Endothelial cell of umbilical vein (primary cell): Measurements from ENCODE around the gene PSMD5. TPM values are rescaled to one million over a fixed set of nuclear protein-coding genes. Genes with fewer than 3 reads are reported as not detected.

Experiments
- BruUV-seq: library from RNA; stranded (reverse); fragments of 400-500 nt; replicated peaks from 2 replicates; lab custom pipeline; 2021; lab: Mats Ljungman, UMichigan
- CTCF ChIA-PET: fragments of 300-600, 350-600 bp; sonication (Branson Sonifier 250); formaldehyde crosslinking; loops from one replicate; lab custom pipeline; 2021; ENCODE audit warnings: antibody characterized with exemption, inconsistent platforms; lab: Charles Lee
- POLR2A ChIA-PET: fragments of 300-600, 350-600 bp; sonication (Branson Sonifier 250); formaldehyde crosslinking; loops from one replicate; lab custom pipeline; 2021; ENCODE audit warnings: antibody characterized with exemption, inconsistent platforms; lab: Charles Lee
- DNase-seq: peaks from one replicate; pipeline ENCODE4 v3.0.0-alpha.2; 2011; ENCODE audit warnings: low read depth, low spot score
- FAIRE-seq: peaks from 2 replicates; lab custom pipeline; 2011; peaks lifted over from hg19 to GRCh38; lab: Jason Lieb, UNC
- H2AFZ ChIP-seq: 2 replicates; pipeline ENCODE4 v1.6.0; 2012; ENCODE audit warnings: low read depth, low read length, control low read depth, inconsistent platforms
- H3K27ac ChIP-seq: 2 replicates; pipeline ENCODE4 v1.5.1; 2011; ENCODE audit warnings: low read depth, mild to moderate bottlenecking, control low read depth, low read length, moderate library complexity; ENCODE audit not compliant: insufficient read depth
- H3K27me3 ChIP-seq, 2 experiments: 2 replicates each; pipeline versions ENCODE4 v1.6.0 to v1.6.1; 2011; ENCODE audit warnings: low read length in 2 of 2, mixed read lengths in 1 of 2; ENCODE audit not compliant: control insufficient read depth in 2 of 2, insufficient read depth in 2 of 2
- H3K36me3 ChIP-seq, 2 experiments: 2 replicates in 1 of 2; 3 replicates in 1 of 2; pipeline ENCODE4 v1.5.1; 2011; ENCODE audit warnings: low read length in 2 of 2, mild to moderate bottlenecking in 1 of 2, moderate library complexity in 1 of 2; ENCODE audit not compliant: control insufficient read depth in 2 of 2, insufficient read depth in 2 of 2; ENCODE audit errors: extremely low read depth in 1 of 2
- H3K4me1 ChIP-seq: 3 replicates; pipeline ENCODE4 v1.5.1; 2011; ENCODE audit warnings: mild to moderate bottlenecking, low read length; ENCODE audit not compliant: control insufficient read depth, insufficient read depth; ENCODE audit errors: extremely low read depth
- H3K4me2 ChIP-seq: 2 replicates; pipeline ENCODE4 v1.6.1; 2011; ENCODE audit warnings: low read length, control low read depth, mixed read lengths; ENCODE audit not compliant: insufficient read depth
- H3K4me3 ChIP-seq, 3 experiments: fragments of 200-600 bp in 1 of 3; sonication (generic), shearing (Covaris generic) in 1 of 3; replicated peaks in 1 of 3; 2 replicates each; pipeline ENCODE4 v1.5.1; 2011 to 2016; ENCODE audit warnings: control low read depth in 3 of 3, low read length in 3 of 3, mild to moderate bottlenecking in 2 of 3, inconsistent platforms in 1 of 3, low read depth in 1 of 3, moderate library complexity in 1 of 3; ENCODE audit not compliant: insufficient read depth in 1 of 3
- H3K79me2 ChIP-seq: 2 replicates; pipeline ENCODE4 v1.6.0; 2012; ENCODE audit warnings: low read length, inconsistent platforms; ENCODE audit not compliant: control insufficient read depth, insufficient read depth
- H3K9ac ChIP-seq: replicated peaks from 2 replicates; pipeline ENCODE3; 2011; ENCODE audit warnings: low read length, control low read depth; ENCODE audit not compliant: insufficient read depth; ENCODE audit errors: extremely low read depth
- H3K9me1 ChIP-seq: replicated peaks from 3 replicates; pipeline ENCODE4 v1.6.0; 2011; ENCODE audit warnings: mild to moderate bottlenecking, low read length; ENCODE audit not compliant: control insufficient read depth, insufficient read depth; ENCODE audit errors: extremely low read depth
- H3K9me3 ChIP-seq: replicated peaks from 2 replicates; pipeline ENCODE4 v1.5.1; 2012; ENCODE audit warnings: low read length, inconsistent platforms; ENCODE audit not compliant: control insufficient read depth, insufficient read depth
- H4K20me1 ChIP-seq: replicated peaks from 2 replicates; pipeline ENCODE3; 2011; ENCODE audit warnings: mild to moderate bottlenecking, low read length; ENCODE audit not compliant: control insufficient read depth, insufficient read depth; ENCODE audit errors: extremely low read depth
- EZH2 ChIP-seq: IDR thresholded peaks from 2 replicates; pipeline ENCODE4 v1.6.1; 2012; ENCODE audit warnings: borderline replicate concordance, low read depth, mild to moderate bottlenecking, moderate library complexity, low read length, inconsistent platforms; ENCODE audit not compliant: severe bottlenecking
- FOS ChIP-seq: IDR thresholded peaks from 2 replicates; pipeline ENCODE4 v1.6.1; 2011; ENCODE audit warnings: mild to moderate bottlenecking, low read length, moderate library complexity, borderline replicate concordance; ENCODE audit not compliant: insufficient read depth
- JUN ChIP-seq: IDR thresholded peaks from 2 replicates; pipeline ENCODE4 v1.6.1; 2011; ENCODE audit warnings: borderline replicate concordance, low read depth; ENCODE audit not compliant: insufficient read length, insufficient read depth
- POLR2A ChIP-seq: IDR thresholded peaks from 2 replicates; pipeline ENCODE4 v1.6.1; 2012; ENCODE audit warnings: low read depth, mild to moderate bottlenecking, control low read depth, low read length
- POLR2AphosphoS5 ChIP-seq: IDR thresholded peaks from 2 replicates; pipeline ENCODE4 v1.6.1; 2012; ENCODE audit warnings: low read depth, mild to moderate bottlenecking, control low read depth, low read length, moderate library complexity; ENCODE audit not compliant: insufficient read depth
- dilution Hi-C: fragments of 300-500 bp; cut with MboI; formaldehyde crosslinking; loops from one replicate; pipeline ENCODE4 v1.15.0; 2019; ENCODE audit warnings: low sequenced_read_pairs; ENCODE audit not compliant: extremely low pct_ligation_motif_present
- intact Hi-C: fragments of 100-400 bp; cut with micrococcal nuclease; formaldehyde crosslinking; loops from one replicate; pipeline ENCODE4 v1.10.0; 2022
- polyA plus RNA-seq, 4 experiments: library from polyadenylated mRNA; depleted of rRNA in 3 of 4; stranded (reverse) in 3 of 4; unstranded in 1 of 4; fragments of >200 nt; gene quantifications; 2 replicates each; pipeline versions ENCODE4 v1.2.1 to v1.2.3, GENCODE V29; 2011 to 2012; ENCODE audit warnings: missing spikeins in 1 of 4
- total RNA-seq: library from RNA; stranded (reverse); gene quantifications from 2 replicates; pipeline ENCODE4 v1.2.3, GENCODE V29; 2021
- TF ChIP-seq, protein P1 (sequence below): IDR thresholded peaks from 2 replicates; pipeline ENCODE4 v1.6.1; 2011; ENCODE audit not compliant: insufficient read depth, insufficient read length
- TF ChIP-seq, protein P2 (sequence below), 2 donors: IDR thresholded peaks; 1 replicate in 1 of 2; 2 replicates in 1 of 2; pipeline ENCODE4 v1.5.1; 2011; ENCODE audit warnings: low read length in 2 of 2, mild to moderate bottlenecking in 2 of 2, moderate library complexity in 2 of 2, control low read depth in 1 of 2, inconsistent platforms in 1 of 2, low read depth in 1 of 2; ENCODE audit not compliant: insufficient read depth in 1 of 2; ENCODE audit errors: extremely low read depth in 1 of 2

PSMD5 gene
- total and polyA plus RNA-seq, 2 donors (not counting 3 experiments of a cell fraction or from before 2014, with no cell fraction given): 20.4 to 70.2 TPM

DNA sequence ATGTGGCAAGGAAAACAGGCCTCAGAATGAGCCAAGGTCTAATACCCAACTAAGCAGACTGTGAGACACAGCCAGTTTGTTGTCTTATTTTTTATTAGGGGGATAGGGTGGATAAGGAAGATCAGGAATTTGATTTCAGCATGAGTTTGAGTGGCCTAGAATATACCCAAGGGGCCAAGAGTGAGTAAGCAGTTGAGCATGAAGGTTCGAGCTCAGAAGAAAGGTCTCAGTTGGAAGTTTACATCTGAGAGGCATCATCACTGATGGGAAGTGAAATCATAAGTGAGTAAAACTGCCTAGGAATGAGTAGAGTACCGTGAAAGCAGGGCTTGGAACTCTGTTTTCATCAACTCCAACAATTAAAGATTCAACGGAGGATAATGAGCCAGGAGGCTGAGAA is 12.6 kb downstream of the PSMD5 start:
- H3K27me3 ChIP-seq: no peaks in the 10 kb centered on the region
- H3K27ac ChIP-seq: no peak overlapping the region
- H3K4me1 ChIP-seq: no peaks in the 10 kb centered on the region
- no peak overlapping the region for H3K4me2 ChIP-seq
- H3K36me3 ChIP-seq: peaks cover 16 to 25% of the 10 kb centered on the region in 2 experiments
- no peaks in the 10 kb centered on the region for H3K9me3 ChIP-seq
- CTCF ChIA-PET: no interaction called here
- H4K20me1 ChIP-seq: no peaks in the 10 kb centered on the region
- no peak for FAIRE-seq
- intact Hi-C loops (no loop called here), dilution Hi-C loops (no loop called here)
- H3K4me3 ChIP-seq: no peak overlapping the region
- H3K9me1 ChIP-seq: no peaks in the 10 kb centered on the region
- no TSS peak for BruUV-seq
- POLR2A ChIA-PET: no interaction called here
- no peak overlapping the region for H3K9ac ChIP-seq
- no peak for DNase-seq
- TF ChIP-seq POLR2A (no peak), POLR2AphosphoS5 (no peak), EZH2 (no peak), FOS (no peak), JUN (no peak)
- TF ChIP-seq, protein P1, sequence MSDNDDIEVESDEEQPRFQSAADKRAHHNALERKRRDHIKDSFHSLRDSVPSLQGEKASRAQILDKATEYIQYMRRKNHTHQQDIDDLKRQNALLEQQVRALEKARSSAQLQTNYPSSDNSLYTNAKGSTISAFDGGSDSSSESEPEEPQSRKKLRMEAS: no peak
- TF ChIP-seq, protein P2, sequence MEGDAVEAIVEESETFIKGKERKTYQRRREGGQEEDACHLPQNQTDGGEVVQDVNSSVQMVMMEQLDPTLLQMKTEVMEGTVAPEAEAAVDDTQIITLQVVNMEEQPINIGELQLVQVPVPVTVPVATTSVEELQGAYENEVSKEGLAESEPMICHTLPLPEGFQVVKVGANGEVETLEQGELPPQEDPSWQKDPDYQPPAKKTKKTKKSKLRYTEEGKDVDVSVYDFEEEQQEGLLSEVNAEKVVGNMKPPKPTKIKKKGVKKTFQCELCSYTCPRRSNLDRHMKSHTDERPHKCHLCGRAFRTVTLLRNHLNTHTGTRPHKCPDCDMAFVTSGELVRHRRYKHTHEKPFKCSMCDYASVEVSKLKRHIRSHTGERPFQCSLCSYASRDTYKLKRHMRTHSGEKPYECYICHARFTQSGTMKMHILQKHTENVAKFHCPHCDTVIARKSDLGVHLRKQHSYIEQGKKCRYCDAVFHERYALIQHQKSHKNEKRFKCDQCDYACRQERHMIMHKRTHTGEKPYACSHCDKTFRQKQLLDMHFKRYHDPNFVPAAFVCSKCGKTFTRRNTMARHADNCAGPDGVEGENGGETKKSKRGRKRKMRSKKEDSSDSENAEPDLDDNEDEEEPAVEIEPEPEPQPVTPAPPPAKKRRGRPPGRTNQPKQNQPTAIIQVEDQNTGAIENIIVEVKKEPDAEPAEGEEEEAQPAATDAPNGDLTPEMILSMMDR (IDR thresholded peaks at IDR 0.05; ENCODE audit: extremely low read depth in 1 of 2, insufficient read depth in 1 of 2, low read depth in 1 of 2, low read length in 2 of 2): no peak
- no peaks in the 10 kb centered on the region for H3K79me2 ChIP-seq
- H2AFZ ChIP-seq: no peak overlapping the region
